ENCODE measurements around the gene ADAMTS2. TPM values are rescaled to one million over a fixed set of nuclear protein-coding genes. Genes with fewer than 3 reads are reported as not detected.
A peak's percentile ranks its signal among the peaks of the same experiment; 100 is the strongest.

ADAMTS2 gene
- polyA plus RNA-seq, 3 donors, result 0.74 to 2.3 TPM; not detected in 1

DNA sequence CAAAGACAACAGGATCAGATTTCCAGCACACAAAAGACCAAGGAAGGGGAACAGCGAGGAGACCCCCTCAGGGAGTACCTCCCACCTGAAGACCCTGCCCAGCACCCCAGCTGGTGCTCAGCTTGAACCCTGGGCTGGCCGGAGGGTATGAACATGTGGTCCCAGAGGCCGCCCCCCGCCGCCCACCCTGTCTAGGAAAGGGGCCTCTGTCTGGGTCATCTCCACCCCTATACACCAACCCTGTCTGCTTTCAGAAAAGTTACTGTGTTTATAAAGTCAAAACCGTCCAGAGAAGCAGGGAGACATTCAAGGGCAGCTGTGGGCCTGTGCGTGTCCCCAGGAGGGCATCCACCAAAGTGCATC is 72.2 kb downstream of the ADAMTS2 start:
- H3K79me2 ChIP-seq (ENCODE audit: insufficient read depth, low read length), result no peaks in the 10 kb centered on the region
- WGBS (ENCODE audit: insufficient coverage), result 93% methylated on average over 7 of the region's 7 CpGs
- no peaks in the 10 kb centered on the region for H3K4me1 ChIP-seq (ENCODE audit: control insufficient read depth in 1 of 2, insufficient read depth in 2 of 2, low read length in 2 of 2)
- no peaks in the 10 kb centered on the region for H3K9me3 ChIP-seq (replicated peaks in 1 of 2; ENCODE audit: control insufficient read depth in 1 of 2, insufficient read depth in 1 of 2, low read length in 2 of 2)
- H3K4me3 ChIP-seq (replicated peaks in 1 of 3; ENCODE audit: low read depth in 2 of 3, low read length in 3 of 3), result no peak overlapping the region
- Mint-ChIP-seq H3K4me3 (no peak overlapping the region), H3K4me1 (no peaks in the 10 kb centered on the region), H3K9me3 (no peaks in the 10 kb centered on the region), H3K36me3 (no peaks in the 10 kb centered on the region), H3K27ac (peak overlapping the region in 1 of 7 donors; percentile 26), H3K27me3 (ENCODE audit: low read depth in 3 of 3) (peaks cover 0 to 7% (median 4%) of the 10 kb centered on the region in 3 donors)
- no peaks in the 10 kb centered on the region for H3K27me3 ChIP-seq (ENCODE audit: control insufficient read depth in 2 of 2, insufficient read depth in 2 of 2, low read length in 2 of 2)
- no peak for DNase-seq
- H3K4me2 ChIP-seq (replicated peaks; ENCODE audit: extremely low read depth, low read length, poor library complexity, severe bottlenecking), result no peak overlapping the region
- H2AFZ ChIP-seq (ENCODE audit: insufficient read depth, low read depth, low read length, poor library complexity, severe bottlenecking), result no peak overlapping the region
- H3K27ac ChIP-seq (ENCODE audit: low read depth in 1 of 2, low read length in 2 of 2), result no peak overlapping the region
- intact Hi-C loops (cut with micrococcal nuclease), result no loop called here
- TF ChIP-seq, protein P1, sequence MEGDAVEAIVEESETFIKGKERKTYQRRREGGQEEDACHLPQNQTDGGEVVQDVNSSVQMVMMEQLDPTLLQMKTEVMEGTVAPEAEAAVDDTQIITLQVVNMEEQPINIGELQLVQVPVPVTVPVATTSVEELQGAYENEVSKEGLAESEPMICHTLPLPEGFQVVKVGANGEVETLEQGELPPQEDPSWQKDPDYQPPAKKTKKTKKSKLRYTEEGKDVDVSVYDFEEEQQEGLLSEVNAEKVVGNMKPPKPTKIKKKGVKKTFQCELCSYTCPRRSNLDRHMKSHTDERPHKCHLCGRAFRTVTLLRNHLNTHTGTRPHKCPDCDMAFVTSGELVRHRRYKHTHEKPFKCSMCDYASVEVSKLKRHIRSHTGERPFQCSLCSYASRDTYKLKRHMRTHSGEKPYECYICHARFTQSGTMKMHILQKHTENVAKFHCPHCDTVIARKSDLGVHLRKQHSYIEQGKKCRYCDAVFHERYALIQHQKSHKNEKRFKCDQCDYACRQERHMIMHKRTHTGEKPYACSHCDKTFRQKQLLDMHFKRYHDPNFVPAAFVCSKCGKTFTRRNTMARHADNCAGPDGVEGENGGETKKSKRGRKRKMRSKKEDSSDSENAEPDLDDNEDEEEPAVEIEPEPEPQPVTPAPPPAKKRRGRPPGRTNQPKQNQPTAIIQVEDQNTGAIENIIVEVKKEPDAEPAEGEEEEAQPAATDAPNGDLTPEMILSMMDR (IDR thresholded peaks at IDR 0.05), result no peak
- no peaks in the 10 kb centered on the region for H4K20me1 ChIP-seq (ENCODE audit: insufficient read depth, low read length)
- H3K9ac ChIP-seq (ENCODE audit: insufficient read depth, low read length, poor library complexity, severe bottlenecking), result no peak overlapping the region
- no peaks in the 10 kb centered on the region for H3K36me3 ChIP-seq (replicated peaks in 1 of 2; ENCODE audit: control insufficient read depth in 1 of 2, insufficient read depth in 2 of 2, low read length in 2 of 2)

- no peak for DNase-seq
- TF ChIP-seq, protein P1 (IDR thresholded peaks at IDR 0.05), result no peak
- H4K20me1 ChIP-seq (ENCODE audit: insufficient read depth, low read length), result no peaks in the 10 kb centered on the region
- Mint-ChIP-seq H3K27me3 (ENCODE audit: low read depth in 3 of 3) (peaks cover 0 to 7% (median 4%) of the 10 kb centered on the region in 3 donors), H3K36me3 (no peaks in the 10 kb centered on the region), H3K4me1 (no peaks in the 10 kb centered on the region), H3K9me3 (no peaks in the 10 kb centered on the region), H3K27ac (no peak overlapping the region), H3K4me3 (no peak overlapping the region)
- H3K4me1 ChIP-seq (ENCODE audit: control insufficient read depth in 1 of 2, insufficient read depth in 2 of 2, low read length in 2 of 2), result no peaks in the 10 kb centered on the region
- no peaks in the 10 kb centered on the region for H3K36me3 ChIP-seq (replicated peaks in 1 of 2; ENCODE audit: control insufficient read depth in 1 of 2, insufficient read depth in 2 of 2, low read length in 2 of 2)
- no peak overlapping the region for H3K4me2 ChIP-seq (replicated peaks; ENCODE audit: extremely low read depth, low read length, poor library complexity, severe bottlenecking)
- H3K9ac ChIP-seq (ENCODE audit: insufficient read depth, low read length, poor library complexity, severe bottlenecking), result no peak overlapping the region
- H3K27ac ChIP-seq (ENCODE audit: low read depth in 1 of 2, low read length in 2 of 2), result no peak overlapping the region
- intact Hi-C loops (cut with micrococcal nuclease), result no loop called here
- no peaks in the 10 kb centered on the region for H3K9me3 ChIP-seq (replicated peaks in 1 of 2; ENCODE audit: control insufficient read depth in 1 of 2, insufficient read depth in 1 of 2, low read length in 2 of 2)
- WGBS (ENCODE audit: insufficient coverage), result 95% methylated on average over 10 of the region's 19 CpGs
- H3K4me3 ChIP-seq (replicated peaks in 1 of 3; ENCODE audit: low read depth in 2 of 3, low read length in 3 of 3), result no peak overlapping the region
- no peak overlapping the region for H2AFZ ChIP-seq (ENCODE audit: insufficient read depth, low read depth, low read length, poor library complexity, severe bottlenecking)
- no peaks in the 10 kb centered on the region for H3K27me3 ChIP-seq (ENCODE audit: control insufficient read depth in 2 of 2, insufficient read depth in 2 of 2, low read length in 2 of 2)
- no peaks in the 10 kb centered on the region for H3K79me2 ChIP-seq (ENCODE audit: insufficient read depth, low read length)
Measured at GRCh38 chr5:179272326-179273072, 72.8 kb downstream of the ADAMTS2 start.
